GM23248 (cell line): ENCODE results near the gene AVPR2. TPM values are rescaled to one million over a fixed set of nuclear protein-coding genes. Genes with fewer than 3 reads are reported as not detected.

Source experiments
- DNase-seq: peaks from one replicate; pipeline ENCODE4 v3.0.0-alpha.2; 2015
- H2AFZ ChIP-seq: fragments of 200-600 bp; sonication (generic); 2 replicates; pipeline ENCODE4 v1.6.1; 2016; ENCODE audit warnings: antibody characterized with exemption
- H3F3A ChIP-seq: fragments of 200-600 bp; sonication (generic); 2 replicates; pipeline ENCODE4 v1.6.1; 2016; ENCODE audit warnings: mild to moderate bottlenecking, antibody characterized with exemption, mixed run types; ENCODE audit not compliant: insufficient read depth
- H3K27ac ChIP-seq: fragments of 200-600 bp; sonication (generic); 2 replicates; pipeline ENCODE4 v1.5.1; 2016; ENCODE audit warnings: mild to moderate bottlenecking
- H3K27me3 ChIP-seq: fragments of 200-600 bp; sonication (generic); replicated peaks from 2 replicates; pipeline ENCODE4 v1.6.1; 2016; ENCODE audit warnings: mild to moderate bottlenecking; ENCODE audit not compliant: insufficient read depth
- H3K36me3 ChIP-seq: fragments of 200-600 bp; sonication (generic); 2 replicates; pipeline ENCODE4 v1.6.1; 2016; ENCODE audit warnings: low read depth, mild to moderate bottlenecking
- H3K4me1 ChIP-seq: fragments of 200-600 bp; sonication (generic); 2 replicates; pipeline ENCODE4 v1.6.1; 2016; ENCODE audit warnings: mild to moderate bottlenecking; ENCODE audit not compliant: insufficient read depth
- H3K4me2 ChIP-seq: fragments of 200-600 bp; sonication (generic); one replicate; pipeline ENCODE4 v1.6.1; 2016; ENCODE audit warnings: mild to moderate bottlenecking; ENCODE audit not compliant: unreplicated experiment
- H3K4me3 ChIP-seq: fragments of 200-600 bp; sonication (generic); 2 replicates; pipeline ENCODE4 v1.5.1; 2016; ENCODE audit warnings: mild to moderate bottlenecking
- H3K79me2 ChIP-seq: fragments of 200-600 bp; sonication (generic); 2 replicates; pipeline ENCODE4 v1.6.1; 2016; ENCODE audit warnings: mild to moderate bottlenecking; ENCODE audit not compliant: insufficient read depth
- H3K9ac ChIP-seq: fragments of 200-600 bp; sonication (generic); 2 replicates; pipeline ENCODE4 v1.6.1; 2016; ENCODE audit warnings: mild to moderate bottlenecking
- H3K9me2 ChIP-seq: fragments of 200-600 bp; sonication (generic); 2 replicates; pipeline ENCODE4 v1.6.1; 2016; ENCODE audit warnings: mixed run types, mild to moderate bottlenecking, moderate library complexity; ENCODE audit not compliant: insufficient read depth
- H3K9me3 ChIP-seq: fragments of 200-600 bp; sonication (generic); one replicate; pipeline ENCODE4 v1.6.1; 2017; ENCODE audit warnings: low read depth
- H4K20me1 ChIP-seq: fragments of 200-600 bp; sonication (generic); 2 replicates; pipeline ENCODE4 v1.6.0; 2016; ENCODE audit not compliant: insufficient read depth
- EZH2 ChIP-seq: fragments of 200-600 bp; sonication (generic); IDR thresholded peaks from 2 replicates; pipeline ENCODE4 v1.6.1; 2018; ENCODE audit warnings: antibody characterized with exemption, mild to moderate bottlenecking; ENCODE audit not compliant: insufficient read depth, poor library complexity, severe bottlenecking
- EZH2phosphoT487 ChIP-seq: fragments of 200-600 bp; sonication (generic); IDR thresholded peaks from 2 replicates; pipeline ENCODE4 v1.6.1; 2018; ENCODE audit warnings: antibody characterized with exemption, moderate library complexity, mild to moderate bottlenecking, low read depth; ENCODE audit not compliant: insufficient read depth
- WGBS, 2 experiments: methylation state at CpG; one replicate each; pipeline ENCODE4 v1.1.6; 2015 to 2017; ENCODE audit warnings: low lambda C conversion rate in 2 of 2, low coverage in 1 of 2; ENCODE audit errors: missing lambda C conversion rate in 2 of 2; 5-methylcytosine and 5-hydroxymethylcytosine counted together
- in situ Hi-C: fragments of 300-500 bp; cut with MboI; formaldehyde crosslinking; loops from 2 replicates; pipeline ENCODE4 v1.15.0; 2020
- polyA plus RNA-seq: library from polyadenylated mRNA; unstranded; fragments of >200 nt; fragmentation: Nextera tagmentation; extraction: Ambion mirVana; gene quantifications from 2 replicates; pipeline ENCODE4 v1.2.1, GENCODE V29; 2016
- total RNA-seq: library from RNA; depleted of rRNA; stranded (reverse); fragments of >200 nt; shearing (Covaris generic); gene quantifications from 2 replicates; pipeline ENCODE4 v1.2.3, GENCODE V29; 2014

Gene AVPR2
- total and polyA plus RNA-seq, 2 experiments from 2014 or later = not detected

GRCh38 chrX:153934762-153935325 is 30.4 kb downstream of the AVPR2 start, which contains the start of gene NAA10:
TSS of gene NAA10 (minus strand) at chrX:153935037. CDS start at chrX:153934904, 133 bp downstream.
- H2AFZ ChIP-seq = peak within 1 kb of the TSS; percentile 51; the same call in 1 of the 2 replicates
- in situ Hi-C loops = loop anchor here (10.0 kb wide), 1 partner anchor 180 kb away; no protein-coding TSS in a partner anchor
- peak within 1 kb of the TSS; percentile 86 for H3K4me3 ChIP-seq
- no peaks in the 10 kb centered on the region for H3K4me1 ChIP-seq
- H3K9ac ChIP-seq = peak within 1 kb of the TSS; percentile 85
- H4K20me1 ChIP-seq = no peaks in the 10 kb centered on the region
- peaks cover 41% of the 10 kb centered on the region for H3K79me2 ChIP-seq
- H3K27ac ChIP-seq = peak within 1 kb of the TSS; percentile 45
- DNase-seq = peak; percentile 88
- TF ChIP-seq EZH2phosphoT487 (no peak), EZH2 (no peak)
- H3F3A ChIP-seq = no peaks in the 10 kb centered on the region
- H3K36me3 ChIP-seq = no peaks in the 10 kb centered on the region
- H3K27me3 ChIP-seq = no peaks in the 10 kb centered on the region
- WGBS, 2 experiments = no CpG with 5 or more reads among the region's 87 CpGs
- no peaks in the 10 kb centered on the region for H3K9me3 ChIP-seq
- peak within 1 kb of the TSS; percentile 91 for H3K4me2 ChIP-seq
- no peaks in the 10 kb centered on the region for H3K9me2 ChIP-seq

GRCh38 chrX:153935326-153935851 is 30.9 kb downstream of the AVPR2 start:
- Histone ChIP-seq H3K27ac (no peak overlapping the region), H3K4me1 (no peaks in the 10 kb centered on the region), H3K9ac (no peak overlapping the region), H3K36me3 (no peaks in the 10 kb centered on the region), H3K27me3 (no peaks in the 10 kb centered on the region), H3K4me3 (peak overlapping the region; percentile 42), H3K9me2 (no peaks in the 10 kb centered on the region), H4K20me1 (no peaks in the 10 kb centered on the region), H3K79me2 (peaks cover 41% of the 10 kb centered on the region), H3K9me3 (no peaks in the 10 kb centered on the region), H3F3A (no peaks in the 10 kb centered on the region), H3K4me2 (peak overlapping the region; percentile 20), H2AFZ (no peak overlapping the region; the same call in 1 of the 2 replicates)
- 8 to 15% methylated on average over 13 to 14 of the region's 32 CpGs for WGBS, 2 experiments
- no peak for DNase-seq
- in situ Hi-C loops = loop anchor here (10.0 kb wide), 1 partner anchor 181 kb away; no protein-coding TSS in a partner anchor
- no peak for TF ChIP-seq EZH2
- TF ChIP-seq EZH2phosphoT487 = no peak

GRCh38 chrX:153937056-153937455 is 32.6 kb downstream of the AVPR2 start:
- H3K27me3 ChIP-seq = no peaks in the 10 kb centered on the region
- no peak overlapping the region for H3K4me2 ChIP-seq
- H2AFZ ChIP-seq = no peak overlapping the region
- H3F3A ChIP-seq = no peaks in the 10 kb centered on the region
- no peaks in the 10 kb centered on the region for H3K4me1 ChIP-seq
- no peak overlapping the region for H3K27ac ChIP-seq
- DNase-seq = no peak
- H3K4me3 ChIP-seq = no peak overlapping the region
- TF ChIP-seq EZH2phosphoT487 (no peak), EZH2 (no peak)
- in situ Hi-C loops = loop anchor here (10.0 kb wide), 1 partner anchor 182 kb away; no protein-coding TSS in a partner anchor
- 93 to 100% methylated on average over 3 of the region's 3 CpGs for WGBS, 2 experiments
- no peak overlapping the region for H3K9ac ChIP-seq
- no peaks in the 10 kb centered on the region for H3K9me2 ChIP-seq
- no peaks in the 10 kb centered on the region for H3K36me3 ChIP-seq
- H3K9me3 ChIP-seq = no peaks in the 10 kb centered on the region
- no peaks in the 10 kb centered on the region for H4K20me1 ChIP-seq
- H3K79me2 ChIP-seq = peaks cover 27% of the 10 kb centered on the region

GRCh38 chrX:153938226-153938786 is 33.8 kb downstream of the AVPR2 start:
- Histone ChIP-seq H3K27me3 (no peaks in the 10 kb centered on the region), H2AFZ (no peak overlapping the region), H3K27ac (no peak overlapping the region), H3K9ac (no peak overlapping the region), H3K4me2 (no peak overlapping the region), H3K79me2 (peaks cover 14% of the 10 kb centered on the region), H3K9me3 (no peaks in the 10 kb centered on the region), H3K4me1 (no peaks in the 10 kb centered on the region), H4K20me1 (no peaks in the 10 kb centered on the region), H3K36me3 (no peaks in the 10 kb centered on the region), H3K4me3 (no peak overlapping the region), H3F3A (no peaks in the 10 kb centered on the region), H3K9me2 (no peaks in the 10 kb centered on the region)
- no peak for TF ChIP-seq EZH2
- TF ChIP-seq EZH2phosphoT487 = no peak
- no peak for DNase-seq
- 83 to 96% methylated on average over 8 to 10 of the region's 10 CpGs for WGBS, 2 experiments
- in situ Hi-C loops = loop anchor here (10.0 kb wide), 1 partner anchor 184 kb away; no protein-coding TSS in a partner anchor
